GM12801 (cell line): ENCODE results near the gene LSAMP.

Experiments
- CTCF ChIP-seq: IDR thresholded peaks from one replicate; pipeline ENCODE4 v1.5.1; 2011; ENCODE audit warnings: control low read depth; ENCODE audit not compliant: insufficient read length; ENCODE audit errors: extremely low read depth

The LSAMP gene

GRCh38 chr3:116186049-116186448 is 259.2 kb downstream of the LSAMP start:
- no peak for TF ChIP-seq CTCF

- no peak for TF ChIP-seq CTCF
Observed at GRCh38 chr3:116181159-116181558, 264.1 kb downstream of the LSAMP start.

- TF ChIP-seq CTCF: no peak
Observed at GRCh38 chr3:116179091-116179490, 266.2 kb downstream of the LSAMP start.

- no peak for TF ChIP-seq CTCF
Observed at GRCh38 chr3:116176974-116177555, 268.2 kb downstream of the LSAMP start.

- no peak for TF ChIP-seq CTCF
Observed at GRCh38 chr3:116166121-116166520, 279.2 kb downstream of the LSAMP start.

GRCh38 chr3:116165641-116166040 is 279.6 kb downstream of the LSAMP start:
- no peak for TF ChIP-seq CTCF

GRCh38 chr3:116165135-116165534 is 280.2 kb downstream of the LSAMP start:
- no peak for TF ChIP-seq CTCF
